OCI-LY1 (cell line): ENCODE measurements around the gene DDX10.

Experiments used
- CTCF ChIP-seq: fragments of 200-600 bp; sonication (generic), shearing (Covaris generic); IDR thresholded peaks from 2 replicates; pipeline ENCODE4 v1.5.1; 2017; ENCODE audit warnings: mild to moderate bottlenecking, antibody characterized with exemption, low read length, moderate library complexity, mixed read lengths
- EZH2 ChIP-seq: fragments of 200-600 bp; sonication (generic), shearing (Covaris generic); IDR thresholded peaks from 2 replicates; pipeline ENCODE4 v1.8.0; 2017; ENCODE audit warnings: borderline replicate concordance, mixed run types, mild to moderate bottlenecking, antibody characterized with exemption, low read length, moderate library complexity, mixed read lengths

GRCh38 chr11:108804511-108804910 lies 139.6 kb downstream of the DDX10 start:
- TF ChIP-seq CTCF (no peak), EZH2 (no peak)
